Measurements from ENCODE around the gene ATL2.

DNA sequence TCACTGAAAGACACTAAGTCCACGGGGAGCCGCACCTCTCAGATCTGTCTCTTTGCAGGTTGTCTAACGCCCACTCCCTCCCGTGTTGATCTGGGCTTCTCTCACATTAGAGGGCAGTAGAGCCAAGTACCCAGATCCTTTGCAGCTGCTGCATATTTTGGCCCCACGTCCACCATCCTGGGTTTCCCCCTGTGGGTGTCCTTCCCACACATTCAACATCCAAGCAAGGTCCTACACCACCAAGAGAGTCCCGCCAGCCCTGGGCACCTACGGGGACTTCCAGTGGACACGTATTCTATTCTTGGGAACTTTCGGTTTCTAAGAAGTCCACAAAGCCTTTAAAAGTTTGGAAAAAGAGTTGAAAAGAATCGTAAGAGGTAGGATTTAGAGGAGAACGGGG is 116.6 kb downstream of the ATL2 start:
- TF ChIP-seq POLR2A (IDR thresholded peaks at IDR 0.05): no peak
- TF ChIP-seq, protein P1, sequence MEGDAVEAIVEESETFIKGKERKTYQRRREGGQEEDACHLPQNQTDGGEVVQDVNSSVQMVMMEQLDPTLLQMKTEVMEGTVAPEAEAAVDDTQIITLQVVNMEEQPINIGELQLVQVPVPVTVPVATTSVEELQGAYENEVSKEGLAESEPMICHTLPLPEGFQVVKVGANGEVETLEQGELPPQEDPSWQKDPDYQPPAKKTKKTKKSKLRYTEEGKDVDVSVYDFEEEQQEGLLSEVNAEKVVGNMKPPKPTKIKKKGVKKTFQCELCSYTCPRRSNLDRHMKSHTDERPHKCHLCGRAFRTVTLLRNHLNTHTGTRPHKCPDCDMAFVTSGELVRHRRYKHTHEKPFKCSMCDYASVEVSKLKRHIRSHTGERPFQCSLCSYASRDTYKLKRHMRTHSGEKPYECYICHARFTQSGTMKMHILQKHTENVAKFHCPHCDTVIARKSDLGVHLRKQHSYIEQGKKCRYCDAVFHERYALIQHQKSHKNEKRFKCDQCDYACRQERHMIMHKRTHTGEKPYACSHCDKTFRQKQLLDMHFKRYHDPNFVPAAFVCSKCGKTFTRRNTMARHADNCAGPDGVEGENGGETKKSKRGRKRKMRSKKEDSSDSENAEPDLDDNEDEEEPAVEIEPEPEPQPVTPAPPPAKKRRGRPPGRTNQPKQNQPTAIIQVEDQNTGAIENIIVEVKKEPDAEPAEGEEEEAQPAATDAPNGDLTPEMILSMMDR (IDR thresholded peaks at IDR 0.05): no peak
